HL-60/S4 (cell line): ENCODE results near the gene BBX.

Experiments
- in situ Hi-C: fragments of 300-500 bp; cut with MboI; formaldehyde crosslinking; loops from 2 replicates; pipeline ENCODE4 v1.14.3; 2022; ENCODE audit warnings: low sequenced_read_pairs

The BBX gene

GRCh38 chr3:107522510-107523288, at the start of gene BBX:
BBX (plus strand) TSS chr3:107522962; CDS start chr3:107710461, 187,499 bp downstream.
- in situ Hi-C loops = no loop called here

GRCh38 chr3:107476462-107476861, 46.3 kb upstream of the BBX start:
- in situ Hi-C loops = no loop called here

- in situ Hi-C loops = no loop called here
These were observed 35.3 kb upstream of the BBX start for GRCh38 chr3:107487490-107487889.

- in situ Hi-C loops = no loop called here
These were observed 33.8 kb upstream of the BBX start for GRCh38 chr3:107488942-107489341.

- in situ Hi-C loops = no loop called here
These were observed 29.6 kb upstream of the BBX start for GRCh38 chr3:107493134-107493533.

- in situ Hi-C loops = no loop called here
These were observed 25.9 kb upstream of the BBX start for GRCh38 chr3:107496855-107497254.

- in situ Hi-C loops = no loop called here
These were observed 24.1 kb upstream of the BBX start for GRCh38 chr3:107498646-107499045.

GRCh38 chr3:107506458-107506857, 16.3 kb upstream of the BBX start:
- in situ Hi-C loops = no loop called here

- in situ Hi-C loops = no loop called here
These were observed 14.4 kb upstream of the BBX start for GRCh38 chr3:107508331-107508730.

- in situ Hi-C loops = no loop called here
These were observed 10.7 kb upstream of the BBX start for GRCh38 chr3:107512108-107512507.

GRCh38 chr3:107514453-107514852, 8.3 kb upstream of the BBX start:
- in situ Hi-C loops = no loop called here

GRCh38 chr3:107516475-107516874, 6.3 kb upstream of the BBX start:
- in situ Hi-C loops = no loop called here

GRCh38 chr3:107520535-107520934, 2.2 kb upstream of the BBX start:
- in situ Hi-C loops = no loop called here

- in situ Hi-C loops = no loop called here
These were observed 1.2 kb upstream of the BBX start for GRCh38 chr3:107521469-107522059.

- in situ Hi-C loops = no loop called here
These were observed 452 bp downstream of the BBX start for GRCh38 chr3:107523289-107523538.

GRCh38 chr3:107523539-107524325, 970 bp downstream of the BBX start:
- in situ Hi-C loops = no loop called here

GRCh38 chr3:107524326-107524840, 1.6 kb downstream of the BBX start:
- in situ Hi-C loops = no loop called here

- in situ Hi-C loops = no loop called here
These were observed 2.3 kb downstream of the BBX start for GRCh38 chr3:107524841-107525643.

- in situ Hi-C loops = no loop called here
These were observed 3.0 kb downstream of the BBX start for GRCh38 chr3:107525644-107526305.

- in situ Hi-C loops = no loop called here
These were observed 9.2 kb downstream of the BBX start for GRCh38 chr3:107531917-107532469.
